Panc1 (cell line): Measurements from ENCODE around the gene CASP2.

Source experiments
- CTCF ChIP-seq: fragments of 450-650 bp; IDR thresholded peaks from 2 replicates; pipeline ENCODE4 v1.5.1; 2017; ENCODE audit warnings: mild to moderate bottlenecking
- POLR2AphosphoS5 ChIP-seq: IDR thresholded peaks from 2 replicates; pipeline ENCODE4 v1.6.1; 2012; ENCODE audit warnings: mild to moderate bottlenecking, low read depth, low read length, moderate library complexity
- REST ChIP-seq, 2 experiments: IDR thresholded peaks; 2 replicates each; pipeline ENCODE4 v1.6.1; 2011 to 2012; ENCODE audit warnings: low read depth in 2 of 2, control low read depth in 1 of 2, low read length in 1 of 2, mild to moderate bottlenecking in 1 of 2, moderate library complexity in 1 of 2; ENCODE audit not compliant: insufficient read depth in 1 of 2
- SIN3A ChIP-seq: IDR thresholded peaks from 2 replicates; pipeline ENCODE4 v1.6.1; 2012; ENCODE audit warnings: low read depth, mild to moderate bottlenecking, low read length, moderate library complexity, borderline replicate concordance; ENCODE audit not compliant: insufficient read depth
- TCF7L2 ChIP-seq: IDR thresholded peaks from 2 replicates; pipeline ENCODE4 v1.6.1; 2011; ENCODE audit warnings: mild to moderate bottlenecking, low read depth, low read length, inconsistent platforms

GRCh38 chr7:143321734-143322133 lies 33.6 kb downstream of the CASP2 start:
- TF ChIP-seq CTCF = peak; percentile 58
- no peak for TF ChIP-seq SIN3A
- TF ChIP-seq POLR2AphosphoS5 = no peak
- TF ChIP-seq REST (IDR thresholded peaks at IDR 0.05; ENCODE audit: insufficient read depth in 1 of 2, low read depth in 2 of 2, low read length in 1 of 2) = peak; percentile 76 to 81
- TF ChIP-seq TCF7L2 = no peak
